ENCODE results near the gene PTH2. TPM values are rescaled to one million over a fixed set of nuclear protein-coding genes. Genes with fewer than 3 reads are reported as not detected.
A peak's percentile ranks its signal among the peaks of the same experiment; 100 is the strongest.

PTH2 gene
- total RNA-seq, 1 experiment from 2014 or later = 0.96 TPM

GRCh38 chr19:49414256-49414655 lies 9.0 kb downstream of the PTH2 start:
- WGBS (ENCODE audit: extremely low coverage, insufficient read length, low lambda C conversion rate) = no CpG with 5 or more reads among the region's 3 CpGs
- Histone ChIP-seq H3K4me2 (ENCODE audit: insufficient read depth, insufficient read length, low read length) (no peak overlapping the region), H4K20me1 (ENCODE audit: control insufficient read depth, insufficient read depth, insufficient read length) (no peaks in the 10 kb centered on the region), H2BK5ac (ENCODE audit: insufficient read length, low read length) (no peak overlapping the region), H2AFZ (ENCODE audit: low read length) (no peak overlapping the region), H3K56ac (ENCODE audit: insufficient read length, low read depth, low read length) (no peak overlapping the region), H3K18ac (ENCODE audit: insufficient read length, low read depth, low read length) (no peak overlapping the region), H4K8ac (replicated peaks; ENCODE audit: insufficient read length, low read depth, low read length) (no peak overlapping the region), H3K79me2 (ENCODE audit: insufficient read depth, low read length) (no peaks in the 10 kb centered on the region), H2AK5ac (ENCODE audit: insufficient read length, low read length) (no peak overlapping the region), H4K91ac (ENCODE audit: insufficient read length, low read depth, low read length) (no peak overlapping the region), H2BK120ac (ENCODE audit: low read depth, low read length, poor library complexity, severe bottlenecking) (no peak overlapping the region), H3K14ac (ENCODE audit: insufficient read depth, low read length) (no peak overlapping the region), H3K27ac (ENCODE audit: insufficient read length, low read depth, low read length) (no peak overlapping the region), H3K4me1 (ENCODE audit: insufficient read depth, low read length) (no peaks in the 10 kb centered on the region), H3K4ac (ENCODE audit: low read depth, low read length) (no peak overlapping the region), H3K9me3 (ENCODE audit: control insufficient read depth, low read depth, low read length) (no peaks in the 10 kb centered on the region), H3K27me3 (ENCODE audit: insufficient read depth, low read length) (no peaks in the 10 kb centered on the region), H2BK20ac (ENCODE audit: low read depth, low read length, poor library complexity, severe bottlenecking) (no peak overlapping the region), H4K5ac (ENCODE audit: insufficient read length, low read depth, low read length) (no peak overlapping the region), H3K79me1 (ENCODE audit: insufficient read depth, low read depth, low read length, poor library complexity, severe bottlenecking) (no peaks in the 10 kb centered on the region), H2BK15ac (ENCODE audit: low read depth, low read length) (no peak overlapping the region), H3K23ac (ENCODE audit: insufficient read length, low read depth, low read length) (no peak overlapping the region), H3T11ph (ENCODE audit: low read length) (no peak overlapping the region), H3K23me2 (ENCODE audit: insufficient read length, low read depth, low read length, poor library complexity, severe bottlenecking) (peaks cover 5% of the 10 kb centered on the region), H2BK12ac (ENCODE audit: insufficient read length, low read depth, low read length) (no peak overlapping the region), H3K9ac (ENCODE audit: extremely low read depth, insufficient read length, low read length) (no peak overlapping the region)
- Mint-ChIP-seq H3K9me3 (no peaks in the 10 kb centered on the region; a peak in 1 of 5 replicates), H3K36me3 (ENCODE audit: insufficient read depth in 1 of 3, low read depth in 3 of 3) (no peaks in the 10 kb centered on the region; a peak in 1 of 7 replicates), H3K27me3 (ENCODE audit: low read depth) (peaks cover 13% of the 10 kb centered on the region), H3K4me3 (no peak overlapping the region), H3K27ac (peak overlapping the region in 1 of 3 experiments; percentile 48; a peak in 1 of 7 replicates), H3K4me1 (peaks cover 48 to 62% of the 10 kb centered on the region in 2 experiments)
- no peak for DNase-seq
- TF ChIP-seq CTCF (conservative IDR thresholded peaks at IDR 0.05) = no peak
